ENCODE measurements around the gene PNPLA5.

Gene PNPLA5

GRCh38 chr22:43853328-43853931 lies 38.4 kb downstream of the PNPLA5 start:
- H3K27ac ChIP-seq, result no peak overlapping the region
- CTCF ChIA-PET, result no interaction called here
- no peak for TF ChIP-seq CTCF (conservative IDR thresholded peaks at IDR 0.05; ENCODE audit: low read depth)
- DNase-seq (ENCODE audit: low spot score), result no peak
- POLR2A ChIA-PET (ENCODE audit: low non-redundant PET), result no interaction called here

GRCh38 chr22:43852573-43853327 lies 39.1 kb downstream of the PNPLA5 start:
- no peak overlapping the region for H3K27ac ChIP-seq
- POLR2A ChIA-PET (ENCODE audit: low non-redundant PET), result no interaction called here
- no peak for DNase-seq (ENCODE audit: low spot score)
- no peak for TF ChIP-seq CTCF (conservative IDR thresholded peaks at IDR 0.05; ENCODE audit: low read depth)
- CTCF ChIA-PET, result interaction anchor here (0.6 kb wide), 1 partner anchor 24 kb away, joined by 3 read pairs; no protein-coding TSS in a partner anchor

GRCh38 chr22:43851979-43852307 lies 39.9 kb downstream of the PNPLA5 start:
- ChIA-PET CTCF (interaction anchor here (0.6 kb wide), 1 partner anchor 25 kb away, joined by 3 read pairs; no protein-coding TSS in a partner anchor), POLR2A (ENCODE audit: low non-redundant PET) (no interaction called here)
- no peak overlapping the region for H3K27ac ChIP-seq
- no peak for DNase-seq (ENCODE audit: low spot score)
- no peak for TF ChIP-seq CTCF (conservative IDR thresholded peaks at IDR 0.05; ENCODE audit: low read depth)

- ChIA-PET CTCF (no interaction called here), POLR2A (ENCODE audit: low non-redundant PET) (no interaction called here)
- H3K27ac ChIP-seq, result no peak overlapping the region
- no peak for DNase-seq (ENCODE audit: low spot score)
- no peak for TF ChIP-seq CTCF (conservative IDR thresholded peaks at IDR 0.05; ENCODE audit: low read depth)
Observed at GRCh38 chr22:43851058-43851978, 40.5 kb downstream of the PNPLA5 start.

GRCh38 chr22:43850529-43850928 lies 41.3 kb downstream of the PNPLA5 start:
- no peak overlapping the region for H3K27ac ChIP-seq
- no peak for DNase-seq (ENCODE audit: low spot score)
- CTCF ChIA-PET, result no interaction called here
- POLR2A ChIA-PET (ENCODE audit: low non-redundant PET), result no interaction called here
- TF ChIP-seq CTCF (conservative IDR thresholded peaks at IDR 0.05; ENCODE audit: low read depth), result no peak

- POLR2A ChIA-PET (ENCODE audit: low non-redundant PET), result no interaction called here
- CTCF ChIA-PET, result no interaction called here
- no peak for DNase-seq (ENCODE audit: low spot score)
Observed at GRCh38 chr22:43849731-43850130, 42.1 kb downstream of the PNPLA5 start.

More at GRCh38 chr22:43849731-43850130, 42.1 kb downstream of the PNPLA5 start:
- no peak overlapping the region for H3K27ac ChIP-seq
- TF ChIP-seq CTCF (conservative IDR thresholded peaks at IDR 0.05; ENCODE audit: low read depth), result no peak
